HCT116 (cell line): Measurements from ENCODE around the gene SPOCK3. TPM values are rescaled to one million over a fixed set of nuclear protein-coding genes. Genes with fewer than 3 reads are reported as not detected.

ENCODE experiments used
- ATAC-seq: fragments of 200-7000 bp; cut with Tn5 transposase; 2 replicates; pipeline ENCODE4 v1.9.1; 2020; ENCODE audit warnings: mild to moderate bottlenecking, moderate library complexity
- BruUV-seq: library from RNA; stranded (reverse); fragments of 400-500 nt; replicated peaks from 2 replicates; lab custom pipeline; 2021; lab: Mats Ljungman, UMichigan
- CTCF ChIA-PET: fragments of 300-600 bp; sonication (Branson Sonifier 250); formaldehyde crosslinking; loops from one replicate; lab custom pipeline; 2021; ENCODE audit warnings: antibody characterized with exemption; lab: Charles Lee
- POLR2A ChIA-PET: fragments of 300-600, 350-600 bp; sonication (Branson Sonifier 250); formaldehyde crosslinking; loops from one replicate; lab custom pipeline; 2021; ENCODE audit warnings: antibody characterized with exemption; lab: Charles Lee
- RAD21 ChIA-PET, 2 experiments: fragments of 300-600 bp; sonication (Branson Sonifier 250); formaldehyde crosslinking; loops; one replicate each; lab custom pipeline; 2023; ENCODE audit warnings: low total read pairs in 2 of 2; ENCODE audit not compliant: uncharacterized antibody in 2 of 2, unreplicated experiment in 2 of 2, low non-redundant PET in 1 of 2; lab: Charles Lee
- DNase-seq: peaks from one replicate; pipeline ENCODE4 v3.0.0-alpha.2; 2010; ENCODE audit warnings: low read depth, low spot score
- H2AFZ ChIP-seq: fragments of 200-600 bp; shearing (Covaris generic), sonication (generic); 2 replicates; pipeline ENCODE4 v1.6.1; 2017; ENCODE audit warnings: low read depth, mixed run types, mixed read lengths, antibody characterized with exemption, low read length; ENCODE audit not compliant: poor library complexity, severe bottlenecking
- H3K27ac ChIP-seq: 2 replicates; pipeline ENCODE4 v1.5.1; 2012; ENCODE audit warnings: low read depth, low read length
- H3K27me3 ChIP-seq: fragments of 200-600 bp; sonication (generic); 2 replicates; pipeline ENCODE4 v1.6.1; 2016; ENCODE audit warnings: mixed run types, low read length, mixed read lengths; ENCODE audit not compliant: insufficient read depth
- H3K36me3 ChIP-seq, 2 experiments: fragments of 200-500 bp in 1 of 2; fragments of 200-600 bp in 1 of 2; sonication (Bioruptor generic) in 1 of 2; sonication (generic) in 1 of 2; 2 replicates each; pipeline versions ENCODE4 v1.5.1 to v1.6.1; 2014 to 2016; ENCODE audit warnings: low read length in 2 of 2, inconsistent platforms in 1 of 2, mixed read lengths in 1 of 2, mixed run types in 1 of 2; ENCODE audit not compliant: insufficient read depth in 2 of 2, control insufficient read depth in 1 of 2
- H3K4me1 ChIP-seq, 2 experiments: fragments of 200-600 bp in 1 of 2; sonication (generic) in 1 of 2; 2 replicates each; pipeline versions ENCODE4 v1.5.1 to v1.6.1; 2012 to 2017; ENCODE audit warnings: low read length in 2 of 2, inconsistent platforms in 1 of 2, mild to moderate bottlenecking in 1 of 2, mixed read lengths in 1 of 2, mixed run types in 1 of 2, moderate library complexity in 1 of 2; ENCODE audit not compliant: insufficient read depth in 2 of 2, control insufficient read depth in 1 of 2
- H3K4me2 ChIP-seq: fragments of 200-600 bp; sonication (generic); 2 replicates; pipeline ENCODE4 v1.6.1; 2017; ENCODE audit warnings: mixed run types, low read length, mixed read lengths
- H3K4me3 ChIP-seq, 2 experiments: fragments of 200-600 bp in 1 of 2; sonication (generic) in 1 of 2; replicated peaks in 1 of 2; 2 replicates each; pipeline ENCODE4 v1.5.1; 2011 to 2016; ENCODE audit warnings: low read length in 2 of 2, control low read depth in 1 of 2, low read depth in 1 of 2, mild to moderate bottlenecking in 1 of 2, mixed read lengths in 1 of 2, mixed run types in 1 of 2
- H3K79me2 ChIP-seq: fragments of 200-600 bp; sonication (generic); 2 replicates; pipeline ENCODE4 v1.6.1; 2017; ENCODE audit warnings: mild to moderate bottlenecking, mixed run types, low read length, moderate library complexity, mixed read lengths; ENCODE audit not compliant: insufficient read depth
- H3K9ac ChIP-seq: fragments of 200-600 bp; sonication (generic); 2 replicates; pipeline ENCODE4 v1.6.1; 2016; ENCODE audit warnings: low read length, mixed read lengths
- H3K9me2 ChIP-seq: fragments of 200-600 bp; sonication (generic), shearing (Covaris generic); 2 replicates; pipeline ENCODE4 v1.6.1; 2017; ENCODE audit warnings: mixed run types, mild to moderate bottlenecking, moderate library complexity; ENCODE audit not compliant: insufficient read depth
- H3K9me3 ChIP-seq, 2 experiments: fragments of 200-500 bp in 1 of 2; fragments of 200-600 bp in 1 of 2; sonication (Bioruptor generic) in 1 of 2; sonication (generic) in 1 of 2; 2 replicates each; pipeline ENCODE4 v1.6.1; 2014 to 2017; ENCODE audit warnings: low read length in 2 of 2, mixed read lengths in 2 of 2, inconsistent platforms in 1 of 2, low read depth in 1 of 2, mild to moderate bottlenecking in 1 of 2, mixed run types in 1 of 2, moderate library complexity in 1 of 2; ENCODE audit not compliant: control insufficient read depth in 1 of 2, insufficient read depth in 1 of 2
- H4K20me1 ChIP-seq: fragments of 200-600 bp; sonication (generic), shearing (Covaris generic); 2 replicates; pipeline ENCODE4 v1.6.1; 2017; ENCODE audit warnings: mixed run types, mild to moderate bottlenecking, moderate library complexity; ENCODE audit not compliant: insufficient read depth
- CBX3 ChIP-seq: IDR thresholded peaks from 2 replicates; pipeline ENCODE4 v1.6.1; 2012; ENCODE audit warnings: low read depth
- CEBPB ChIP-seq: IDR thresholded peaks from 2 replicates; pipeline ENCODE4 v1.6.1; 2012; ENCODE audit warnings: low read depth
- ELF1 ChIP-seq: IDR thresholded peaks from 2 replicates; pipeline ENCODE4 v1.6.1; 2012; ENCODE audit warnings: low read depth, borderline replicate concordance
- EZH2 ChIP-seq: fragments of 200-600 bp; sonication (generic); IDR thresholded peaks from 2 replicates; pipeline ENCODE4 v1.6.1; 2017; ENCODE audit warnings: antibody characterized with exemption, mixed run types
- EZH2phosphoT487 ChIP-seq: fragments of 200-600 bp; IDR thresholded peaks from 2 replicates; pipeline ENCODE4 v1.6.1; 2018; ENCODE audit warnings: antibody characterized with exemption, borderline replicate concordance
- FOSL1 ChIP-seq: IDR thresholded peaks from 2 replicates; pipeline ENCODE4 v1.6.1; 2012; ENCODE audit warnings: low read depth
- JUND ChIP-seq: IDR thresholded peaks from 2 replicates; pipeline ENCODE4 v1.6.1; 2012
- POLR2A ChIP-seq: IDR thresholded peaks from 2 replicates; pipeline ENCODE4 v1.7.0; 2011; ENCODE audit warnings: borderline replicate concordance; ENCODE audit not compliant: insufficient read depth, insufficient read length; ENCODE audit errors: extremely low read depth
- SIN3A ChIP-seq: IDR thresholded peaks from 2 replicates; pipeline ENCODE4 v1.6.1; 2012; ENCODE audit warnings: low read depth
- SP1 ChIP-seq: IDR thresholded peaks from 2 replicates; pipeline ENCODE4 v1.6.1; 2012; ENCODE audit warnings: low read depth
- SRF ChIP-seq: IDR thresholded peaks from 2 replicates; pipeline ENCODE4 v1.6.1; 2012; ENCODE audit warnings: low read depth
- YY1 ChIP-seq: IDR thresholded peaks from 2 replicates; pipeline ENCODE4 v1.6.1; 2011; ENCODE audit warnings: low read length, low read depth, moderate library complexity, mild to moderate bottlenecking; ENCODE audit not compliant: insufficient replicate concordance; ENCODE audit errors: extremely low read depth
- ZFX ChIP-seq: fragments of 450-650 bp; IDR thresholded peaks from 2 replicates; pipeline ENCODE4 v1.6.1; 2017
- intact Hi-C: fragments of 100-400 bp; cut with micrococcal nuclease; formaldehyde crosslinking; loops from 2 replicates; pipeline ENCODE4 v1.10.0; 2022
- total RNA-seq: library from RNA; stranded (reverse); gene quantifications from one replicate; pipeline ENCODE4 v1.2.1, GENCODE V29; 2021; ENCODE audit not compliant: unreplicated experiment
- TF ChIP-seq, protein P1 (sequence below): IDR thresholded peaks from 2 replicates; pipeline ENCODE4 v1.6.1; 2012
- TF ChIP-seq, protein P2 (sequence below): IDR thresholded peaks from 2 replicates; pipeline ENCODE4 v1.6.1; 2012; ENCODE audit warnings: low read depth
- TF ChIP-seq, protein P3 (sequence below): IDR thresholded peaks from 2 replicates; pipeline ENCODE4 v1.6.1; 2011; ENCODE audit warnings: mild to moderate bottlenecking, low read length, moderate library complexity; ENCODE audit not compliant: insufficient replicate concordance; ENCODE audit errors: extremely low read depth

The SPOCK3 gene
- total RNA-seq, 1 experiment from 2014 or later: 1.7 TPM

DNA sequence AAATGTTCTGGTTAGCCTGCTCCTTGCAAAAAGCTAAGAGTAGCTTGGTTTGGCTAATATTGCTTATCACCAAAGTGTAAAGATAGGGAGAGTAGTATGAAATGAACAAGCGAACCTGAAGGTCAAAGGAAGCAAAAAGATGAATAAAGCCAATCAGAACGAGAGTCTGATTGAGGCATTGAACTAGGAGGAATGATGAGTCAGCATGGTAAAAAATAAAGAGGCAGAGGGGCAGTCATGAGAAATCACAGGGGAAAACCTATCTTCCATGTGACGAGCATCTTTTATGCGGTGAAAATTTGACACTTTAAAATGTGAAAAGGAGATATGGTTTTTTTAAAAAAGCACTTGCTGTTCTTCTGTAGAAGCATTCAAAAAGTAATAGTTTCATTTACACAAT is 533.7 kb downstream of the SPOCK3 start:
- no peak for DNase-seq
- H2AFZ ChIP-seq: no peak overlapping the region
- ChIA-PET CTCF (no interaction called here), RAD21 (no interaction called here), POLR2A (no interaction called here)
- H3K27ac ChIP-seq: no peak overlapping the region
- no peak for ATAC-seq
- H3K4me3 ChIP-seq: no peak overlapping the region
- H3K36me3 ChIP-seq: no peaks in the 10 kb centered on the region
- no peaks in the 10 kb centered on the region for H3K9me2 ChIP-seq
- H3K4me2 ChIP-seq: no peak overlapping the region
- no peaks in the 10 kb centered on the region for H4K20me1 ChIP-seq
- no peak for TF ChIP-seq FOSL1
- TF ChIP-seq ZFX: no peak
- TF ChIP-seq, protein P1, sequence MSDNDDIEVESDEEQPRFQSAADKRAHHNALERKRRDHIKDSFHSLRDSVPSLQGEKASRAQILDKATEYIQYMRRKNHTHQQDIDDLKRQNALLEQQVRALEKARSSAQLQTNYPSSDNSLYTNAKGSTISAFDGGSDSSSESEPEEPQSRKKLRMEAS: no peak
- TF ChIP-seq EZH2phosphoT487: no peak
- TF ChIP-seq YY1: no peak
- TF ChIP-seq ELF1: no peak
- TF ChIP-seq POLR2A: no peak
- no peak for TF ChIP-seq CEBPB
- no peak for TF ChIP-seq CBX3
- no peak for TF ChIP-seq SP1
- no peaks in the 10 kb centered on the region for H3K4me1 ChIP-seq
- 0 out of 4 replicates have a peak, but pooled peaks cover 0 to 3% of the 10 kb centered on the region in 2 experiments for H3K9me3 ChIP-seq
- intact Hi-C loops: no loop called here
- no peak overlapping the region for H3K9ac ChIP-seq
- no peaks in the 10 kb centered on the region for H3K27me3 ChIP-seq
- no peaks in the 10 kb centered on the region for H3K79me2 ChIP-seq
- BruUV-seq: no TSS peak

DNA sequence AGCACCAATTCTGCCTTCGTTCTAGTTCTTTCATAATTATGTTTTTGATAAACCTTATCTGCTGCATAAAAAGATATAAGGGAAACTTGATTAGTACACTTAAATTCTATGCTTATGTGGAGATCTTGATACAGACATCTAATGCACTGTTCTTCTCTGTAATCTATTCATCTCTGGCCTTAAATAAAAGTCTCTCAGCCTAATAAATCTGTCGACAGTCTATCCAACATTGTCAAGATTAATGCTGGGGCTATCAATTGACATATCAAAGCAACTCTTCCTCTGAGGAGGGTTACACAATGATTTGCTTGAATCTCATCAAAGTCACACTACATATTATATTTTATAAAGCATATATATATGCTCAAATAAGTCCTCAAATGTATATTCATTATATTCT is 545.5 kb downstream of the SPOCK3 start:
- no peaks in the 10 kb centered on the region for H3K36me3 ChIP-seq
- no peaks in the 10 kb centered on the region for H3K27me3 ChIP-seq
- no peak overlapping the region for H3K27ac ChIP-seq
- H3K9me3 ChIP-seq: no peaks in the 10 kb centered on the region
- RAD21 ChIA-PET: no interaction called here
- H3K79me2 ChIP-seq: no peaks in the 10 kb centered on the region
- no peak overlapping the region for H3K4me3 ChIP-seq
- ATAC-seq (no peak), DNase-seq (no peak)
- H3K4me1 ChIP-seq: no peaks in the 10 kb centered on the region
- intact Hi-C loops: no loop called here
- H3K9ac ChIP-seq: no peak overlapping the region
- BruUV-seq: no TSS peak
- H3K4me2 ChIP-seq: no peak overlapping the region
- no peak overlapping the region for H2AFZ ChIP-seq
- POLR2A ChIA-PET: no interaction called here
- H3K9me2 ChIP-seq: no peaks in the 10 kb centered on the region
- CTCF ChIA-PET: no interaction called here
- H4K20me1 ChIP-seq: no peaks in the 10 kb centered on the region
- TF ChIP-seq SP1 (no peak), POLR2A (no peak), JUND (no peak), SIN3A (no peak), EZH2phosphoT487 (no peak), CBX3 (no peak), YY1 (no peak), EZH2 (no peak), SRF (no peak)
- TF ChIP-seq, protein P1: no peak
- TF ChIP-seq, protein P2, sequence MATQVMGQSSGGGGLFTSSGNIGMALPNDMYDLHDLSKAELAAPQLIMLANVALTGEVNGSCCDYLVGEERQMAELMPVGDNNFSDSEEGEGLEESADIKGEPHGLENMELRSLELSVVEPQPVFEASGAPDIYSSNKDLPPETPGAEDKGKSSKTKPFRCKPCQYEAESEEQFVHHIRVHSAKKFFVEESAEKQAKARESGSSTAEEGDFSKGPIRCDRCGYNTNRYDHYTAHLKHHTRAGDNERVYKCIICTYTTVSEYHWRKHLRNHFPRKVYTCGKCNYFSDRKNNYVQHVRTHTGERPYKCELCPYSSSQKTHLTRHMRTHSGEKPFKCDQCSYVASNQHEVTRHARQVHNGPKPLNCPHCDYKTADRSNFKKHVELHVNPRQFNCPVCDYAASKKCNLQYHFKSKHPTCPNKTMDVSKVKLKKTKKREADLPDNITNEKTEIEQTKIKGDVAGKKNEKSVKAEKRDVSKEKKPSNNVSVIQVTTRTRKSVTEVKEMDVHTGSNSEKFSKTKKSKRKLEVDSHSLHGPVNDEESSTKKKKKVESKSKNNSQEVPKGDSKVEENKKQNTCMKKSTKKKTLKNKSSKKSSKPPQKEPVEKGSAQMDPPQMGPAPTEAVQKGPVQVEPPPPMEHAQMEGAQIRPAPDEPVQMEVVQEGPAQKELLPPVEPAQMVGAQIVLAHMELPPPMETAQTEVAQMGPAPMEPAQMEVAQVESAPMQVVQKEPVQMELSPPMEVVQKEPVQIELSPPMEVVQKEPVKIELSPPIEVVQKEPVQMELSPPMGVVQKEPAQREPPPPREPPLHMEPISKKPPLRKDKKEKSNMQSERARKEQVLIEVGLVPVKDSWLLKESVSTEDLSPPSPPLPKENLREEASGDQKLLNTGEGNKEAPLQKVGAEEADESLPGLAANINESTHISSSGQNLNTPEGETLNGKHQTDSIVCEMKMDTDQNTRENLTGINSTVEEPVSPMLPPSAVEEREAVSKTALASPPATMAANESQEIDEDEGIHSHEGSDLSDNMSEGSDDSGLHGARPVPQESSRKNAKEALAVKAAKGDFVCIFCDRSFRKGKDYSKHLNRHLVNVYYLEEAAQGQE: no peak
- TF ChIP-seq, protein P3, sequence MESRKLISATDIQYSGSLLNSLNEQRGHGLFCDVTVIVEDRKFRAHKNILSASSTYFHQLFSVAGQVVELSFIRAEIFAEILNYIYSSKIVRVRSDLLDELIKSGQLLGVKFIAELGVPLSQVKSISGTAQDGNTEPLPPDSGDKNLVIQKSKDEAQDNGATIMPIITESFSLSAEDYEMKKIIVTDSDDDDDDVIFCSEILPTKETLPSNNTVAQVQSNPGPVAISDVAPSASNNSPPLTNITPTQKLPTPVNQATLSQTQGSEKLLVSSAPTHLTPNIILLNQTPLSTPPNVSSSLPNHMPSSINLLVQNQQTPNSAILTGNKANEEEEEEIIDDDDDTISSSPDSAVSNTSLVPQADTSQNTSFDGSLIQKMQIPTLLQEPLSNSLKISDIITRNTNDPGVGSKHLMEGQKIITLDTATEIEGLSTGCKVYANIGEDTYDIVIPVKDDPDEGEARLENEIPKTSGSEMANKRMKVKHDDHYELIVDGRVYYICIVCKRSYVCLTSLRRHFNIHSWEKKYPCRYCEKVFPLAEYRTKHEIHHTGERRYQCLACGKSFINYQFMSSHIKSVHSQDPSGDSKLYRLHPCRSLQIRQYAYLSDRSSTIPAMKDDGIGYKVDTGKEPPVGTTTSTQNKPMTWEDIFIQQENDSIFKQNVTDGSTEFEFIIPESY: no peak
